ENCODE measurements around the gene RPL28.

The RPL28 gene

DNA sequence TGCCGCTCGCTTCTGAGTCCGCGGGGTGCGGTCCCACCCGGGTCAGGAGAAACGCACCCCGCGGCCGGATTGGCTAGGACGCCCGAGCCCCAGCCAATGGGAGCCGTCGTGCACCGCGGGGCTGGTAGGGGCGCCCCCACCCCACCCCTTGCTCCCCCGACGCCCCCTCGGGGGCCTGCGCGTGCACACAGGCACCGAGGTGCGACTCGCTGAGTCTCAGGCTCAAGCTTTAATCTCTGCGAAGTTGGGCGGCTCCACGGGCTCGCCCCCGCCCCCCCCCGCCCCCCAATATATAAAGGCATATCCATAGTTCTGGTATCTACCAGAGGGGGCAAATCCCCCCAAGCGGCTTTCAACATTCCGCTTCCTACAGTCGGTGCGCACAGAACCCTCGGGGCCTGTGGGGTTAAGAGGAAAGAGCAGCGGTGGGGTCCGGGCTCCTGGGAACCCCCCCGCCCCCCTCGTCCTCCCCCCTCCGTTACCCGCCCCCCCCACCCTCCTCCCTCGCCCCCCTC, 31.0 kb upstream of the RPL28 start, which contains the start of gene COX6B2:
COX6B2 (minus strand) TSS at position 22 of the 515 bp plus-strand sequence. CDS start 198 bp downstream, outside the sequence.
- TF ChIP-seq, protein P1, sequence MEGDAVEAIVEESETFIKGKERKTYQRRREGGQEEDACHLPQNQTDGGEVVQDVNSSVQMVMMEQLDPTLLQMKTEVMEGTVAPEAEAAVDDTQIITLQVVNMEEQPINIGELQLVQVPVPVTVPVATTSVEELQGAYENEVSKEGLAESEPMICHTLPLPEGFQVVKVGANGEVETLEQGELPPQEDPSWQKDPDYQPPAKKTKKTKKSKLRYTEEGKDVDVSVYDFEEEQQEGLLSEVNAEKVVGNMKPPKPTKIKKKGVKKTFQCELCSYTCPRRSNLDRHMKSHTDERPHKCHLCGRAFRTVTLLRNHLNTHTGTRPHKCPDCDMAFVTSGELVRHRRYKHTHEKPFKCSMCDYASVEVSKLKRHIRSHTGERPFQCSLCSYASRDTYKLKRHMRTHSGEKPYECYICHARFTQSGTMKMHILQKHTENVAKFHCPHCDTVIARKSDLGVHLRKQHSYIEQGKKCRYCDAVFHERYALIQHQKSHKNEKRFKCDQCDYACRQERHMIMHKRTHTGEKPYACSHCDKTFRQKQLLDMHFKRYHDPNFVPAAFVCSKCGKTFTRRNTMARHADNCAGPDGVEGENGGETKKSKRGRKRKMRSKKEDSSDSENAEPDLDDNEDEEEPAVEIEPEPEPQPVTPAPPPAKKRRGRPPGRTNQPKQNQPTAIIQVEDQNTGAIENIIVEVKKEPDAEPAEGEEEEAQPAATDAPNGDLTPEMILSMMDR (IDR thresholded peaks at IDR 0.05; ENCODE audit: extremely low read depth, missing control alignments) = no peak
- DNase-seq (ENCODE audit: low spot score) = no peak

DNA sequence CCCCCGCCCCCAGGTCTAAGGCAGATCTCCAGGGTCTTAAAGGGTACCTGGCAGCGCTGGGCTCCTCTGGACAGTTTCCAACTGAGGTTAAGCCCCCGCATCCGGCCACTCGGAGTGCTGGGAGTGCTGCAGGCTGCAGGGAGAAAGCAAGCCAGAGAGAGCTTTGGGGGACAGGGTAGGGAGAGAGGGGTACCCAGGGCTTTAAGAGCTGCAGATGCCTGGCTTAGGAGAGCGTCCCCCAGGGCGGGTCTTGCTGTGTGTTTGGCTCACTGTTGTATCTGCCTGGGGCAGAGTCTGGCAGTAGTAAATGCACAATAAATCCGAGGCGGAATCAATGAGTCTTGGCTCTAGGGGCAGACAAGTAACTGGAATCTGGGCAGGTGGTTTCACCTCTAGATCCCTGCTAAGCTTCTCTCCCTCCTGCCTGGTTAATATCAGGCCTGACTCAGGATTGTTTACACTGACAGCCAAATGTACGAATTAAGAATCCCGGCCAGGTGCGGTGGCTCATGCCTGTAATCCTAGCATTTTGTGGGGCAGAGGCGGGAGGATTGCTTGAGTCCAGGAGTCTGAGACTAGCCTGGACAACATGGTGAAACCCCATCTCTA, 30.4 kb upstream of the RPL28 start:
- TF ChIP-seq, protein P1 (IDR thresholded peaks at IDR 0.05; ENCODE audit: extremely low read depth, missing control alignments) = no peak
- no peak for DNase-seq (ENCODE audit: low spot score)

DNA sequence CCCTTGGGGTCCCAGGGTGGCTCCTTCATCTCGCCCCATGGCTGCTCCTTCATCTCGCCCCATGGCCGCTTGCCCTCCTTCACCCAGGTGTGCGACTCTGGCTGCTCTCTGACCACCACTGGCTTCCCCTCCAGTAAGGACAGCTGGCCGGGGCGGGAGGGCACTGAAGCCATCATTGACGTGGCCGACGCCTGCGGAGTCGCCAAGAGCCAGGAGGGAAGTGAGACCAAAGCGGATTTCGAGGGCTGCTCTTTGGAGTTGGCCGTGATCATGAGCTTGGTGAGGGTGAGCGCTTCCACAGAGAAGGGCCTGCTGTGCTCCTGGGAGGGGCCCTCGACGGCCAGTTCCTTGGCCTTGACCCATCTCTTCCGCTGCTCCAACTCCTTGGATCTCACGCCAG, 27.2 kb upstream of the RPL28 start:
- no peak for DNase-seq (ENCODE audit: low spot score)
- TF ChIP-seq, protein P1 (IDR thresholded peaks at IDR 0.05; ENCODE audit: extremely low read depth, missing control alignments) = no peak

DNA sequence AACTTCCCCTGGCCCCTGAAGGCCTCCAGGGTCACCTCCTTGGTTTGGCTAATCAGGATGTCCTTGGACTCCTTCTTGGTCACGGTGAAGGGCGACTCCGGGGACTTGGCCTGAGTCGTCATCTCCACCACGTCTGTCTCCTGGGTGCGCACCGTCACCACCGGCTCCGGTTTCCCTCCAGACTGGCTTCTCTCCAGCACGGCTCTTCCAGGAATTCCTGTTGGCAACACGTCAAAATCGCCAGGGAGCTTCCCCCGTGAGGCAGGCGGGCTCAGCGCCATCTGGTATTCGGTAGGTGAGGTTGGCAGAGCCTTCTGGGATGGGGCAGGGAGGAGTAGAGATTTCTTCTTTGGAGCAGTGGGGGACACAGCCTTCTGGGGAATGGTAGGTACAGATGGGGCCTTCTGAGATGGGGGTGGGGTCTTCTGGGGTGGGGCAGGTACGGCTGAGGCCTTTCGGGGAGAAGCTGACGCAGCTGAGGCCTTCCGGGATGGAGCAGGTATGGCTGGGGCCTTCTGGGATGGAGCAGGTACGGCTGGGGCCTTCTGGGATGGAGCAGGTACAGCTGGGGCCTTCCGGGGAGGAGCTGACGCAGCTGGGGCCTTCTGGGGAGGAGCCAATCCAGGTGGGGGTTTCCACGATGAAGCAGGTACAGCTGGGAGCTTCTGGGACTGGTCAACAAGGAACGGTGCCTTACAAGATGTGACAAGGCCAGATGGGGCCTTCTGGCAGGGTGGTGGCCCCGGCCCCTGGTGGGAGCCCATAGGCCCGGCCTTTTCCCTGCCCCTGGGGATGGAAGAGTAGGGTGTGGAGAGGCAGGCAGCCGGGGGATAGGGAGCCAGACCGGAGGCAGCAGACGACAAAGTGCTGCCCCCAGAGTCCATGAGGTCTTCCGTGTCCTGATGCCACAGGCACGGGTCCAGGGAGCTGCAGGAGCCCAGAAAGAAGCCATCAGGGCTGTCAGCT, 26.5 kb upstream of the RPL28 start:
- TF ChIP-seq, protein P1 (IDR thresholded peaks at IDR 0.05; ENCODE audit: extremely low read depth, missing control alignments) = no peak

DNA sequence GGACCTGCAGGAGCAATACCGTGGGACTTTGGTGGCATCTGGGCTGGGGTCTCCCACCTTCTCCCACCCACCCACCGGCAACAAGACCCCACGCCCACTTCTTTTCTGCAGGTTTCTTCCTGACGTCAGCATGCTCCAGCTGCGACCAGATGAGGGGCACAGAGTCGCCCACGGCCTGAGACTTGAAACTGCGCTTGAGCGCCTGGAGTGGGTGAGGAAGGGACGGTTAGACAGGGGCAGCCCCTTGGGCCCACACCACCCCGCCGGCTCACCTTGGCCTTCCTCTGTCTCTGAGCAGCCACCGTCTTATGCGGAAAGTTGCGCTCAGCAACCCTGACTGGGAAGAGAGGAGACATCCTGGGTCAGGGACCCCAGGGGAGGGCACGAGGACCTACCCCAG, 24.8 kb upstream of the RPL28 start:
- TF ChIP-seq, protein P1 (IDR thresholded peaks at IDR 0.05; ENCODE audit: extremely low read depth, missing control alignments) = no peak
- DNase-seq (ENCODE audit: low spot score) = no peak

More for the DNA sequence above, 26.5 kb upstream of the RPL28 start:
- DNase-seq (ENCODE audit: low spot score) = no peak

DNA sequence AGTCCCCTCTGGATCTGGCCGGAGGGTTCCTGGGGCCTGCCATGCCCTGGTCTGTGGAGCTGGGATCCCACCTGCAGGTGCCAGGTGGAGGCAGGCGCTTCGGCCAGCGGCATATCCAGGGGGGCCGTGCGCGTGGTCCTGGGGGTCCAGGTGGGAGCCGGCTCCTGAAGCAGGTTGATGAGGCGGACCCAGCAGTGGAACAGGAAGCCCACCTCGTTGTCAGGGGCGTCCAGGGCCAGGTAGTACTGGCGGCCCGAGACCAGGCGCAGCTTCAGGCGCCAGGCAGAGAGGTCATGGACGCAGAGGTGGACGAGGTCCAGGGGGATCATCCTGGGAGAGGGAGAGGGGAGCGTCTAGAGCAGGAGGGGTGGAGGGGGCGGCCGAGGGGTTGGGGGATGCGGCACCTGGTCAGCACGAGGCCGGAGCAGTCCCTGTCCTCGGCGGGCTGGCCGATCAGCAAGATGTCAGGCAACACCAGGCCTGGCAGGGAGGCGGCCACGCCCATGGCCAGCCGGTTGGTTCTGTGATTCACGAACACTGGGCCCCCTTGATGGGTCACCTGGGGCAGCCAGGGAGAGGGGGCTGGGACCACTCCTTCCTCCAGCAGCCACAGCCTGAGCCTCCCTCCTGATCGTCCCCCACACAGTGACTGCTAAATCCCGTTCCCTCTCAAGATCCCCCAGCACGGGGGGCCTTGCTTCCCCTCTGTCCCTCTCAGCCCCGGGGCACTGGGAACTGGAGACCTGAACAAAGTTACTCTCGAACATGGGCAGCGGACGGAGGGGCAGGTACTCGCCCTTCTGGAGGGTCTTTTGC, 23.4 kb upstream of the RPL28 start:
- TF ChIP-seq, protein P1 (IDR thresholded peaks at IDR 0.05; ENCODE audit: extremely low read depth, missing control alignments) = no peak

More for the DNA sequence above, 23.4 kb upstream of the RPL28 start:
- no peak for DNase-seq (ENCODE audit: low spot score)

All from GM20000 (cell line).